ENCODE measurements around the gene COBL.

The COBL gene

GRCh38 chr7:51269321-51269720 is 47.3 kb downstream of the COBL start:
- Histone ChIP-seq H3K27ac (ENCODE audit: low read depth, low read length) (no peak overlapping the region), H3K4me3 (ENCODE audit: low read depth in 1 of 5, low read length in 5 of 5) (no peak overlapping the region), H3K9me3 (ENCODE audit: control insufficient read depth in 5 of 5, low read length in 5 of 5) (no peaks in the 10 kb centered on the region), H3K27me3 (ENCODE audit: control insufficient read depth in 5 of 5, insufficient read depth in 4 of 5, low read length in 5 of 5) (peaks cover 0 to 3% (median 0%) of the 10 kb centered on the region in 5 donors), H3K9ac (ENCODE audit: low read length in 5 of 5) (no peak overlapping the region), H3K36me3 (ENCODE audit: control insufficient read depth in 5 of 5, insufficient read depth in 5 of 5, low read length in 5 of 5) (no peaks in the 10 kb centered on the region), H3K4me1 (ENCODE audit: control insufficient read depth in 5 of 5, insufficient read depth in 5 of 5, low read length in 5 of 5) (no peaks in the 10 kb centered on the region)

GRCh38 chr7:51268859-51269258 is 47.8 kb downstream of the COBL start:
- Histone ChIP-seq H3K9me3 (ENCODE audit: control insufficient read depth in 5 of 5, low read length in 5 of 5) (no peaks in the 10 kb centered on the region), H3K27me3 (ENCODE audit: control insufficient read depth in 5 of 5, insufficient read depth in 4 of 5, low read length in 5 of 5) (peaks cover 0 to 3% (median 0%) of the 10 kb centered on the region in 5 donors), H3K36me3 (ENCODE audit: control insufficient read depth in 5 of 5, insufficient read depth in 5 of 5, low read length in 5 of 5) (no peaks in the 10 kb centered on the region), H3K27ac (ENCODE audit: low read depth, low read length) (no peak overlapping the region), H3K9ac (ENCODE audit: low read length in 5 of 5) (no peak overlapping the region), H3K4me1 (ENCODE audit: control insufficient read depth in 5 of 5, insufficient read depth in 5 of 5, low read length in 5 of 5) (no peaks in the 10 kb centered on the region), H3K4me3 (ENCODE audit: low read depth in 1 of 5, low read length in 5 of 5) (no peak overlapping the region)

GRCh38 chr7:51267169-51267568 is 49.4 kb downstream of the COBL start:
- no peaks in the 10 kb centered on the region for H3K4me1 ChIP-seq (ENCODE audit: control insufficient read depth in 5 of 5, insufficient read depth in 5 of 5, low read length in 5 of 5)
- no peaks in the 10 kb centered on the region for H3K36me3 ChIP-seq (ENCODE audit: control insufficient read depth in 5 of 5, insufficient read depth in 5 of 5, low read length in 5 of 5)
- no peak overlapping the region for H3K27ac ChIP-seq (ENCODE audit: low read depth, low read length)
- no peak overlapping the region for H3K4me3 ChIP-seq (ENCODE audit: low read depth in 1 of 5, low read length in 5 of 5)
- H3K27me3 ChIP-seq (ENCODE audit: control insufficient read depth in 5 of 5, insufficient read depth in 4 of 5, low read length in 5 of 5), result peaks cover 0 to 3% (median 0%) of the 10 kb centered on the region in 5 donors
- no peaks in the 10 kb centered on the region for H3K9me3 ChIP-seq (ENCODE audit: control insufficient read depth in 5 of 5, low read length in 5 of 5)
- H3K9ac ChIP-seq (ENCODE audit: low read length in 5 of 5), result no peak overlapping the region

GRCh38 chr7:51265066-51265907 is 51.3 kb downstream of the COBL start:
- Histone ChIP-seq H3K9ac (ENCODE audit: low read length in 5 of 5) (no peak overlapping the region), H3K4me1 (ENCODE audit: control insufficient read depth in 5 of 5, insufficient read depth in 5 of 5, low read length in 5 of 5) (no peaks in the 10 kb centered on the region), H3K36me3 (ENCODE audit: control insufficient read depth in 5 of 5, insufficient read depth in 5 of 5, low read length in 5 of 5) (no peaks in the 10 kb centered on the region), H3K9me3 (ENCODE audit: control insufficient read depth in 5 of 5, low read length in 5 of 5) (no peaks in the 10 kb centered on the region), H3K4me3 (ENCODE audit: low read depth in 1 of 5, low read length in 5 of 5) (no peak overlapping the region), H3K27me3 (ENCODE audit: control insufficient read depth in 5 of 5, insufficient read depth in 4 of 5, low read length in 5 of 5) (peaks cover 0 to 3% (median 0%) of the 10 kb centered on the region in 5 donors), H3K27ac (ENCODE audit: low read depth, low read length) (no peak overlapping the region)

- no peaks in the 10 kb centered on the region for H3K36me3 ChIP-seq (ENCODE audit: control insufficient read depth in 5 of 5, insufficient read depth in 5 of 5, low read length in 5 of 5)
- H3K9ac ChIP-seq (ENCODE audit: low read length in 5 of 5), result no peak overlapping the region
- H3K9me3 ChIP-seq (ENCODE audit: control insufficient read depth in 5 of 5, low read length in 5 of 5), result no peaks in the 10 kb centered on the region
- peaks cover 0 to 3% (median 0%) of the 10 kb centered on the region in 5 donors for H3K27me3 ChIP-seq (ENCODE audit: control insufficient read depth in 5 of 5, insufficient read depth in 4 of 5, low read length in 5 of 5)
- no peak overlapping the region for H3K27ac ChIP-seq (ENCODE audit: low read depth, low read length)
- no peak overlapping the region for H3K4me3 ChIP-seq (ENCODE audit: low read depth in 1 of 5, low read length in 5 of 5)
- H3K4me1 ChIP-seq (ENCODE audit: control insufficient read depth in 5 of 5, insufficient read depth in 5 of 5, low read length in 5 of 5), result no peaks in the 10 kb centered on the region
These were observed 52.8 kb downstream of the COBL start for GRCh38 chr7:51263631-51264484.

GRCh38 chr7:51262796-51263531 is 53.6 kb downstream of the COBL start:
- H3K36me3 ChIP-seq (ENCODE audit: control insufficient read depth in 5 of 5, insufficient read depth in 5 of 5, low read length in 5 of 5), result no peaks in the 10 kb centered on the region
- H3K4me1 ChIP-seq (ENCODE audit: control insufficient read depth in 5 of 5, insufficient read depth in 5 of 5, low read length in 5 of 5), result no peaks in the 10 kb centered on the region
- no peak overlapping the region for H3K27ac ChIP-seq (ENCODE audit: low read depth, low read length)
- H3K4me3 ChIP-seq (ENCODE audit: low read depth in 1 of 5, low read length in 5 of 5), result no peak overlapping the region
- peaks cover 0 to 3% (median 0%) of the 10 kb centered on the region in 5 donors for H3K27me3 ChIP-seq (ENCODE audit: control insufficient read depth in 5 of 5, insufficient read depth in 4 of 5, low read length in 5 of 5)
- no peak overlapping the region for H3K9ac ChIP-seq (ENCODE audit: low read length in 5 of 5)
- no peaks in the 10 kb centered on the region for H3K9me3 ChIP-seq (ENCODE audit: control insufficient read depth in 5 of 5, low read length in 5 of 5)

GRCh38 chr7:51261950-51262795 is 54.4 kb downstream of the COBL start:
- no peak overlapping the region for H3K9ac ChIP-seq (ENCODE audit: low read length in 5 of 5)
- peaks cover 0 to 3% (median 0%) of the 10 kb centered on the region in 5 donors for H3K27me3 ChIP-seq (ENCODE audit: control insufficient read depth in 5 of 5, insufficient read depth in 4 of 5, low read length in 5 of 5)
- H3K27ac ChIP-seq (ENCODE audit: low read depth, low read length), result no peak overlapping the region
- no peaks in the 10 kb centered on the region for H3K4me1 ChIP-seq (ENCODE audit: control insufficient read depth in 5 of 5, insufficient read depth in 5 of 5, low read length in 5 of 5)
- H3K9me3 ChIP-seq (ENCODE audit: control insufficient read depth in 5 of 5, low read length in 5 of 5), result no peaks in the 10 kb centered on the region
- no peak overlapping the region for H3K4me3 ChIP-seq (ENCODE audit: low read depth in 1 of 5, low read length in 5 of 5)
- H3K36me3 ChIP-seq (ENCODE audit: control insufficient read depth in 5 of 5, insufficient read depth in 5 of 5, low read length in 5 of 5), result no peaks in the 10 kb centered on the region

- no peak overlapping the region for H3K27ac ChIP-seq (ENCODE audit: low read depth, low read length)
- no peak overlapping the region for H3K9ac ChIP-seq (ENCODE audit: low read length in 5 of 5)
- peaks cover 0 to 3% (median 0%) of the 10 kb centered on the region in 5 donors for H3K27me3 ChIP-seq (ENCODE audit: control insufficient read depth in 5 of 5, insufficient read depth in 4 of 5, low read length in 5 of 5)
- no peak overlapping the region for H3K4me3 ChIP-seq (ENCODE audit: low read depth in 1 of 5, low read length in 5 of 5)
- no peaks in the 10 kb centered on the region for H3K9me3 ChIP-seq (ENCODE audit: control insufficient read depth in 5 of 5, low read length in 5 of 5)
- H3K36me3 ChIP-seq (ENCODE audit: control insufficient read depth in 5 of 5, insufficient read depth in 5 of 5, low read length in 5 of 5), result no peaks in the 10 kb centered on the region
- no peaks in the 10 kb centered on the region for H3K4me1 ChIP-seq (ENCODE audit: control insufficient read depth in 5 of 5, insufficient read depth in 5 of 5, low read length in 5 of 5)
These were observed 55.3 kb downstream of the COBL start for GRCh38 chr7:51261117-51261835.

- Histone ChIP-seq H3K4me3 (ENCODE audit: low read depth in 1 of 5, low read length in 5 of 5) (no peak overlapping the region), H3K27ac (ENCODE audit: low read depth, low read length) (no peak overlapping the region), H3K4me1 (ENCODE audit: control insufficient read depth in 5 of 5, insufficient read depth in 5 of 5, low read length in 5 of 5) (no peaks in the 10 kb centered on the region), H3K36me3 (ENCODE audit: control insufficient read depth in 5 of 5, insufficient read depth in 5 of 5, low read length in 5 of 5) (no peaks in the 10 kb centered on the region), H3K9me3 (ENCODE audit: control insufficient read depth in 5 of 5, low read length in 5 of 5) (no peaks in the 10 kb centered on the region), H3K9ac (ENCODE audit: low read length in 5 of 5) (no peak overlapping the region), H3K27me3 (ENCODE audit: control insufficient read depth in 5 of 5, insufficient read depth in 4 of 5, low read length in 5 of 5) (peaks cover 0 to 3% (median 0%) of the 10 kb centered on the region in 5 donors)
These were observed 56.1 kb downstream of the COBL start for GRCh38 chr7:51260516-51260915.

Measured in subcutaneous abdominal adipose tissue (tissue), 5 donors.